ENCODE results near the gene NLGN3.

NLGN3 gene

DNA sequence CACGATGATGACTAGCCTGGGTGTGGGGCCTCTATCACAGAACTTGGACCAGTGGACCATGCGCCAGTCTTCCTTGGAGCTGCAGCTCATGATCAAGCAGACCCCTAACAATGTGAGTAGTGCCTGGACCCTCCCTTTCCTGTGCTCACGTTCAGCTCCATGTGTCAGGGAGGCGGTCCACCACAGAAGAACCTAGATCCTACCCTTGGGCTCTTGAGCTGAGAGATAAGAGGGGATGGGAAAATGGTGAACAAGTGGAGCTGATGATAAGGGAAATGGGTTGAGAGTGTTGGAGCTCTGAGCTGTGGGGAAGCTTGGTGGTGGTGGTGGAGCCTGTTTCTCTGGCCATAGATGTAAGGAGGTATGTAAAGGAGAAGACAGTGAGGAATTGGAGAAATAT lies 13.1 kb upstream of the NLGN3 start:
- TF ChIP-seq, protein P1, sequence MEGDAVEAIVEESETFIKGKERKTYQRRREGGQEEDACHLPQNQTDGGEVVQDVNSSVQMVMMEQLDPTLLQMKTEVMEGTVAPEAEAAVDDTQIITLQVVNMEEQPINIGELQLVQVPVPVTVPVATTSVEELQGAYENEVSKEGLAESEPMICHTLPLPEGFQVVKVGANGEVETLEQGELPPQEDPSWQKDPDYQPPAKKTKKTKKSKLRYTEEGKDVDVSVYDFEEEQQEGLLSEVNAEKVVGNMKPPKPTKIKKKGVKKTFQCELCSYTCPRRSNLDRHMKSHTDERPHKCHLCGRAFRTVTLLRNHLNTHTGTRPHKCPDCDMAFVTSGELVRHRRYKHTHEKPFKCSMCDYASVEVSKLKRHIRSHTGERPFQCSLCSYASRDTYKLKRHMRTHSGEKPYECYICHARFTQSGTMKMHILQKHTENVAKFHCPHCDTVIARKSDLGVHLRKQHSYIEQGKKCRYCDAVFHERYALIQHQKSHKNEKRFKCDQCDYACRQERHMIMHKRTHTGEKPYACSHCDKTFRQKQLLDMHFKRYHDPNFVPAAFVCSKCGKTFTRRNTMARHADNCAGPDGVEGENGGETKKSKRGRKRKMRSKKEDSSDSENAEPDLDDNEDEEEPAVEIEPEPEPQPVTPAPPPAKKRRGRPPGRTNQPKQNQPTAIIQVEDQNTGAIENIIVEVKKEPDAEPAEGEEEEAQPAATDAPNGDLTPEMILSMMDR (IDR thresholded peaks at IDR 0.05; ENCODE audit: low read depth, low read length): no peak
- in situ Hi-C loops (cut with HindIII; ENCODE audit: low sequenced_read_pairs): no loop called here
- DNase-seq (ENCODE audit: low read depth, low spot score): no peak
- no peak overlapping the region for H3K4me3 ChIP-seq (ENCODE audit: low read depth, low read length)

DNA sequence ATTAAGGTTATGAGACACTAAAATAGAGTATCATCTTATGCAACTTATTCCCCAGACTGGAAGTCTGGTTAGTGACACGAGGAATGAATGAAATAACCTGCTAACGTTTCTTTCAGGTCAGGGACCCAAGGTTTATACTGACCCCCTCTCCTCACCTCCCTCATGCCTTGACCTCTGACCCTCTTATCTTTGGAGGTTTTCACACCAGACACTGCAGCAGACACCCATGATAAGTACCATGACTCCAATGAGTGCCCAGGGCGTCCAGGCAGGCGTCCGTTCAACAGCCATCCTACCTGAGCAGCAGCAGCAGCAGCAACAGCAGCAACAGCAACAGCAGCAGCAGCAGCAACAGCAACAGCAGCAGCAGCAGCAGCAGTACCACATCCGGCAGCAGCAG lies 4.2 kb upstream of the NLGN3 start:
- in situ Hi-C loops (cut with HindIII; ENCODE audit: low sequenced_read_pairs): no loop called here
- DNase-seq (ENCODE audit: low read depth, low spot score): no peak
- TF ChIP-seq, protein P1 (IDR thresholded peaks at IDR 0.05; ENCODE audit: low read depth, low read length): no peak

DNA sequence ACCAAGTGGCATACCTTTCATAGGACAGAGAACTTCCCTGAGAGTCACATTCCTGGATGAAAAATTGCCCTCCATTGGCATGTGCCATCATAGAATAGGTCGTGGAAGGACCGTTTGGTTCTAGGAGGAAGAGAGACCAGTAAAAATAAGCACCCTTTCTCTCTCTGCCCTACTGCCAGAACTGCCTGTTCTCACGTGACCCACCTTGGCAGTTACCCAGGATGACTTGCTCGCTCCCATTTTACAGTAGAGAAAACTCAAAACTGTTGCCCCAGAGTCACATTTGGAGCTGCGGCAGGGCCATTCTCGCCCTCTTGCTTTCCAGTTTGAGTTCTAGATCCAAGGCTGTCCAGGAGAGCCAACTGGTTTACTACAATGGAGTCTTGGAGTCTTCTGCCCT lies 1.1 kb upstream of the NLGN3 start:
- in situ Hi-C loops (cut with HindIII; ENCODE audit: low sequenced_read_pairs): no loop called here
- H3K4me3 ChIP-seq (ENCODE audit: low read depth, low read length): no peak overlapping the region
- TF ChIP-seq, protein P1 (IDR thresholded peaks at IDR 0.05; ENCODE audit: low read depth, low read length): no peak
- DNase-seq (ENCODE audit: low read depth, low spot score): peak; percentile 15

More for the DNA sequence above, 4.2 kb upstream of the NLGN3 start:
- no peak overlapping the region for H3K4me3 ChIP-seq (ENCODE audit: low read depth, low read length)

DNA sequence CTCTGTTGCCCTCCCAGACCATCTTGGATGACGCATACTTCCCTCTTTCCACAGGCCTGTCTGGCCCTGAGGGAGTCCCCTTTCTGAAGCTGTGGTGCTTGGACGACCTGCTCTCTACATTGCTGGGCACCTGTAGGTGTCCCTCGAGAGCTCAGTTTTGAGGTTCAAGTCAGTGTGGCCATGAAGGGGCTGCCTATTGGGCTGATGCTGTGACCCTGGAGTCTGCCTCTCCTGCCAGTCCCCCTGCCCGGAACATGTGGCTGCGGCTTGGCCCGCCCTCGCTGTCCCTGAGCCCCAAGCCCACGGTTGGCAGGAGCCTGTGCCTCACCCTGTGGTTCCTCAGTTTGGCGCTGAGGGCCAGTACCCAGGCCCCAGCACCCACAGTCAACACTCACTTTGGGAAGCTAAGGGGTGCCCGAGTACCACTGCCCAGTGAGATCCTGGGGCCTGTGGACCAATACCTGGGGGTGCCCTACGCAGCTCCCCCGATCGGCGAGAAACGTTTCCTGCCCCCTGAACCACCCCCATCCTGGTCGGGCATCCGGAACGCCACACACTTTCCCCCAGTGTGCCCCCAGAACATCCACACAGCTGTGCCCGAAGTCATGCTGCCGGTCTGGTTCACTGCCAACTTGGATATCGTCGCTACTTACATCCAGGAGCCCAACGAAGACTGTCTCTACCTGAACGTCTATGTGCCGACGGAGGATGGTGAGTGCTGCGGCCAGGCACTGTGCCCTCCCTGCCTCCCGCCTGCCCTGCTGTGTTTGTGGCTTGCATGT lies 3.0 kb downstream of the NLGN3 start:
- in situ Hi-C loops (cut with HindIII; ENCODE audit: low sequenced_read_pairs): no loop called here

DNA sequence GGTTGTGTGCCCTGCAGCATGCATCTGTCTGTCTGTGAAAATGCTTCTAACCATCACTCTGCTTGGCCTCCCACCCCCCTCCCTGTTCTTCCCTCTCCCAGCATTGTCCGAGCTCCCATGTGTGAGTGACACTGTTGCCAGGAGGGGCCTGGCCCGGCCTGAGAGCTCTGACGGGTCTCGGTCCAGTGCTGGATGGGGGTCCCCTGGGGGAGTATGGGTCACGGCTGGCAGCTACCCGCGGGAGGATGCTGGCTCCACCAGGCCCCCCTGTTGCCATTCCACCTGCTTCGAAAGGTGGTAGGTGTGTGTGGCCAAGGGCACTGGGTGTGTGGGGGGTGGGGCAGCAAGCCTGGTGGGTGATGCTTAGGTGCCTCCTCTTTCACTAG lies 3.6 kb downstream of the NLGN3 start:
- no peak overlapping the region for H3K4me3 ChIP-seq (ENCODE audit: low read depth, low read length)
- no peak for DNase-seq (ENCODE audit: low read depth, low spot score)
- in situ Hi-C loops (cut with HindIII; ENCODE audit: low sequenced_read_pairs): no loop called here
- TF ChIP-seq, protein P1 (IDR thresholded peaks at IDR 0.05; ENCODE audit: low read depth, low read length): no peak

More for the DNA sequence above, 3.0 kb downstream of the NLGN3 start:
- no peak for DNase-seq (ENCODE audit: low read depth, low spot score)
- TF ChIP-seq, protein P1 (IDR thresholded peaks at IDR 0.05; ENCODE audit: low read depth, low read length): no peak
- H3K4me3 ChIP-seq (ENCODE audit: low read depth, low read length): no peak overlapping the region

DNA sequence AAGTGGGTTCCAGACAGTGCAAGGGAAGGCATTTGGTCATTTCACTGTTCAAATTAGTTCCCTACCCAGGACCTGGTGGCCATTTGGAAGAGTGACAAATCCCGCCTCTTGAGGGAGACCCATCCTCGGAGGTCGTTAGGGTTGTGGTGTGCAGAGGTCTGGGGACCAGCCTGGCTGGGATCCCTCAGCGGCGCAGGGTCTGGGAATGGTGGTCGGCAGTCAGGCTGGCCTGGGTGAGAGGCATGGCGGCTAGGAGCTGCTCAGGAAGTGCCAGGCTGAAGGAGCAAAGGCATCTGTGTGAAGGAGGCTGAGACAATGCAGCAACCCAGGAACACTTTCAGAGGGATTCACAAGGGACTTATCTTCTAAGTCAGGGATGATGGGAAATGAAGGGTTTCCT lies 6.7 kb downstream of the NLGN3 start:
- TF ChIP-seq, protein P1 (IDR thresholded peaks at IDR 0.05; ENCODE audit: low read depth, low read length): no peak
- H3K4me3 ChIP-seq (ENCODE audit: low read depth, low read length): no peak overlapping the region
- no peak for DNase-seq (ENCODE audit: low read depth, low spot score)
- in situ Hi-C loops (cut with HindIII; ENCODE audit: low sequenced_read_pairs): no loop called here

Data from astrocyte of the spinal cord (primary cell).